Measurements from ENCODE around the gene FDCSP.

FDCSP gene

GRCh38 chr4:70225824-70226223, at the start of gene FDCSP:
Gene FDCSP (plus strand): TSS chr4:70226124. CDS start chr4:70231195, 5,071 bp downstream.
- H3K4me3 ChIP-seq (ENCODE audit: low read depth, low read length): no peak within 1 kb of the TSS
- TF ChIP-seq CTCF (IDR thresholded peaks at IDR 0.05; ENCODE audit: borderline replicate concordance, insufficient read depth, low read depth, low read length): no peak

- H3K4me3 ChIP-seq (ENCODE audit: low read depth, low read length): no peak overlapping the region
- no peak for TF ChIP-seq CTCF (IDR thresholded peaks at IDR 0.05; ENCODE audit: borderline replicate concordance, insufficient read depth, low read depth, low read length)
Observed at GRCh38 chr4:70177090-70177489, 48.8 kb upstream of the FDCSP start.

GRCh38 chr4:70178075-70178660, 47.8 kb upstream of the FDCSP start:
- TF ChIP-seq CTCF (IDR thresholded peaks at IDR 0.05; ENCODE audit: borderline replicate concordance, insufficient read depth, low read depth, low read length): no peak
- no peak overlapping the region for H3K4me3 ChIP-seq (ENCODE audit: low read depth, low read length)

GRCh38 chr4:70179811-70180210, 46.1 kb upstream of the FDCSP start:
- no peak for TF ChIP-seq CTCF (IDR thresholded peaks at IDR 0.05; ENCODE audit: borderline replicate concordance, insufficient read depth, low read depth, low read length)
- no peak overlapping the region for H3K4me3 ChIP-seq (ENCODE audit: low read depth, low read length)

- H3K4me3 ChIP-seq (ENCODE audit: low read depth, low read length): no peak overlapping the region
- TF ChIP-seq CTCF (IDR thresholded peaks at IDR 0.05; ENCODE audit: borderline replicate concordance, insufficient read depth, low read depth, low read length): no peak
Observed at GRCh38 chr4:70181864-70182263, 44.1 kb upstream of the FDCSP start.

GRCh38 chr4:70182517-70183167, 43.3 kb upstream of the FDCSP start:
- no peak overlapping the region for H3K4me3 ChIP-seq (ENCODE audit: low read depth, low read length)
- TF ChIP-seq CTCF (IDR thresholded peaks at IDR 0.05; ENCODE audit: borderline replicate concordance, insufficient read depth, low read depth, low read length): no peak
